BJ (cell line): ENCODE measurements around the gene FBXO28. TPM values are rescaled to one million over a fixed set of nuclear protein-coding genes. Genes with fewer than 3 reads are reported as not detected.

Source experiments
- CTCF ChIA-PET: fragments of 350-600 bp; formaldehyde crosslinking; extraction: SDS; loops from one replicate; lab custom pipeline; 2021; ENCODE audit warnings: antibody characterized with exemption, inconsistent platforms; lab: Yijun Ruan, JAX
- POLR2A ChIA-PET: fragments of 300-600 bp; sonication (Branson Sonifier 250); formaldehyde crosslinking; extraction: SDS; loops from one replicate; lab custom pipeline; 2021; ENCODE audit warnings: antibody characterized with exemption; lab: Charles Lee
- DNase-seq: peaks from one replicate; pipeline ENCODE4 v3.0.0-alpha.2; 2011; ENCODE audit warnings: low read depth
- H3K27me3 ChIP-seq: 2 replicates; pipeline ENCODE4 v1.6.0; 2011; ENCODE audit warnings: low read length; ENCODE audit not compliant: control insufficient read depth, insufficient read depth
- H3K36me3 ChIP-seq: 2 replicates; pipeline ENCODE4 v1.5.1; 2011; ENCODE audit warnings: low read length; ENCODE audit not compliant: control insufficient read depth, insufficient read depth
- H3K4me3 ChIP-seq: 2 replicates; pipeline ENCODE4 v1.5.1; 2011; ENCODE audit warnings: low read depth, mild to moderate bottlenecking, control low read depth, low read length
- polyA plus RNA-seq: library from polyadenylated mRNA; depleted of rRNA; stranded (reverse); fragments of >200 nt; gene quantifications from 2 replicates; pipeline ENCODE4 v1.2.3, GENCODE V29; 2011
- TF ChIP-seq, protein P1 (sequence below): IDR thresholded peaks from 2 replicates; pipeline ENCODE4 v1.5.1; 2011; ENCODE audit warnings: low read depth, mild to moderate bottlenecking, control low read depth, inconsistent platforms, low read length, moderate library complexity; ENCODE audit not compliant: insufficient read depth

Gene FBXO28
- polyA plus RNA-seq, 1 experiment, result 10.8 TPM

DNA sequence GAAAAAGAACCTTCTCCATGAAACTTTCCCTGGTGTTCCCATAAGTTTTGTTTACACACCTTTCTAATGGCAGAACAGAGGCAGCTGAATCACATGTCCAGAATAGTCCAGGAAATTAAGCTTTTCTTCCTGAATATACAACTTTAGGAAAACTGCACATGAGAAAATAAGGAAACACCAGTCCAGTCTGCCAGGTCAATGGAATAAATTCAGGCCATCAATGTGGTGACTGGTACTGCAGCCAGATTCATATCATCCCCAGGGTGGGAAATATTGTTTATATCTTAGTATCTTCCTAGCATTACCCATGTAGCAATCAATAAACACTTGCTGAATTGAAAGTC lies 6.7 kb upstream of the FBXO28 start:
- no peak for DNase-seq
- CTCF ChIA-PET, result interaction anchor here (1.6 to 1.9 kb wide), 2 partner anchors 56 to 198 kb away, joined by 5 read pairs; no protein-coding TSS in a partner anchor
- TF ChIP-seq, protein P1, sequence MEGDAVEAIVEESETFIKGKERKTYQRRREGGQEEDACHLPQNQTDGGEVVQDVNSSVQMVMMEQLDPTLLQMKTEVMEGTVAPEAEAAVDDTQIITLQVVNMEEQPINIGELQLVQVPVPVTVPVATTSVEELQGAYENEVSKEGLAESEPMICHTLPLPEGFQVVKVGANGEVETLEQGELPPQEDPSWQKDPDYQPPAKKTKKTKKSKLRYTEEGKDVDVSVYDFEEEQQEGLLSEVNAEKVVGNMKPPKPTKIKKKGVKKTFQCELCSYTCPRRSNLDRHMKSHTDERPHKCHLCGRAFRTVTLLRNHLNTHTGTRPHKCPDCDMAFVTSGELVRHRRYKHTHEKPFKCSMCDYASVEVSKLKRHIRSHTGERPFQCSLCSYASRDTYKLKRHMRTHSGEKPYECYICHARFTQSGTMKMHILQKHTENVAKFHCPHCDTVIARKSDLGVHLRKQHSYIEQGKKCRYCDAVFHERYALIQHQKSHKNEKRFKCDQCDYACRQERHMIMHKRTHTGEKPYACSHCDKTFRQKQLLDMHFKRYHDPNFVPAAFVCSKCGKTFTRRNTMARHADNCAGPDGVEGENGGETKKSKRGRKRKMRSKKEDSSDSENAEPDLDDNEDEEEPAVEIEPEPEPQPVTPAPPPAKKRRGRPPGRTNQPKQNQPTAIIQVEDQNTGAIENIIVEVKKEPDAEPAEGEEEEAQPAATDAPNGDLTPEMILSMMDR, result no peak
- no peak overlapping the region for H3K4me3 ChIP-seq
- peaks cover 2% of the 10 kb centered on the region; the same call in 1 of the 2 replicates for H3K27me3 ChIP-seq
- no peaks in the 10 kb centered on the region for H3K36me3 ChIP-seq
- POLR2A ChIA-PET, result no interaction called here

DNA sequence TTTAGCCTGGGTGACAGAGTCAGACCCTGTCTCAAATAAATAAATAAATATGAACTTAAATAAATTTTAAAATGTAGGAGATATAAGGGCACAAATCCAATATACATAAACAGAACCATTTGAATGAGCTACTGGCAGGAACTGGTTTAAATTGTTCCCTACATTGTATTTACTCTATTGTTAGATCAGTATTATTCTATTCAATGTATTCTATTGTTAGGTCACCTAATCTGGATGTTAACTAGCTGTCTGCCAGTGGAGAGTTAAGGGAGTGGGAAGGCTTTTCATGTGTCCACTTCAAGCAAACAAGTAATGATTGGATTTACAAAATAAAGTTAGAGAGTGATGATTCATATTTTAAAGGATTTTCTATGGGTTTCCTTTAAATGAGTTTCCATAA lies 4.9 kb upstream of the FBXO28 start:
- Histone ChIP-seq H3K4me3 (no peak overlapping the region), H3K36me3 (no peaks in the 10 kb centered on the region), H3K27me3 (peaks cover 2% of the 10 kb centered on the region; the same call in 1 of the 2 replicates)
- no peak for DNase-seq
- TF ChIP-seq, protein P1, result no peak
- CTCF ChIA-PET, result no interaction called here
- POLR2A ChIA-PET, result no interaction called here

DNA sequence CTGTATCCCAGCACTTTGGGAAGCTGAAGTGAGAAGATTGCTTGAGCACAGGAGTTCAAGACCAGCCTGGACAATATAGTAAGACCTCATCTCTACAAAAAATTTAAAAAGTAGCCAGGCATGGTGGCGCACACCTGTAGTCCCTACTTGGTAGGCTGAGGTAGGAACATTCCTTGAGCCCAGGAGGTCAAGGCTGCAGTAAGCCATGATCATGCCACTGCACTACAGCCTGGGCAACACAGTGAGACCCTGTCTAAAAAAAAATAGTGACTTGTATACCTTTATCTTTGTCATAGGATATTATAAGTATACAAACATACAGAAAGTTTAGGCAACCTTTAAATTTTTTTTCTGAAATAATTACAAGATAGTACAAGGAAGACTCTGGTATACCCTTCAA lies 3.9 kb upstream of the FBXO28 start:
- ChIA-PET CTCF (no interaction called here), POLR2A (no interaction called here)
- DNase-seq, result no peak
- TF ChIP-seq, protein P1, result no peak
- Histone ChIP-seq H3K4me3 (no peak overlapping the region), H3K36me3 (no peaks in the 10 kb centered on the region), H3K27me3 (peaks cover 2% of the 10 kb centered on the region; the same call in 1 of the 2 replicates)

DNA sequence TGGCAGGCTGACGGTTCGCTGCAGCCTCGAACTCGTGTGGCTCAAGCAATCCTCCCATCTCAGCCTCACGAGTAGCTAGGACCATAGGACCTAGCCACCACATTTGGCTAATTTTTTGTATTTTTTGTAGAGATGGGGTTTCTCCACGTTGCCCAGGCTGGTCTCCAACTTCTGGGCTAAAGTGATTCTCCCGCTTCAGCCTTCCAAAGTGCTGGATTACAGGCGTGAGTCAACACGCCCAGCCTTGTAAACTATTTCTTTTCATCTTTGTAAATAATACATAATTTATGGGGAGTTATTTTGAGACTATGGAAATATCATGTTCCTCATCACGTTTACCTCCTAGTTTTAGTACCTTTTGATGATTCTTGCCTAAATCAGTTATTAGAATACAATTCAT lies 906 bp upstream of the FBXO28 start:
- TF ChIP-seq, protein P1, result no peak
- ChIA-PET POLR2A (no interaction called here), CTCF (no interaction called here)
- DNase-seq, result no peak
- H3K36me3 ChIP-seq, result no peaks in the 10 kb centered on the region
- no peak overlapping the region for H3K4me3 ChIP-seq
- H3K27me3 ChIP-seq, result peaks cover 2% of the 10 kb centered on the region; the same call in 1 of the 2 replicates

DNA sequence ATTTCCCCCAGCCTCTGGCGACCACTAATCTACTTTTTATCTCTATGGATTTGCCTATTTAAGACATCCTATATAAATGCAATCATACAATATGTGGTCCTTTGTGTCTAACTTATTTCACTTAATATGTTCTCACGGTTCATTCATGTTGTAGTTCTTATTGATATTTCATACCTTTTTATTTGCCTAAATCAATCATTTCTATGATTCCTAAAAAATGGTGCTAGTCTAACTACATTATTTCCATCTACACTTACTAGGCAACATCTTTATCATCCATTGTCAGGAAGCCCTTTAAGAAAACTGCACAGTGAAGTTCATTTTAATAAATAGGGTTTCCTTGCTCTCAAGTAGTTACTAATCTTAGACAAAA lies 380 bp upstream of the FBXO28 start:
- TF ChIP-seq, protein P1, result no peak
- ChIA-PET POLR2A (no interaction called here), CTCF (interaction anchor here (0.6 to 1.2 kb wide), 2 partner anchors 112 to 220 kb away, joined by 4 to 6 read pairs; no protein-coding TSS in a partner anchor)
- H3K4me3 ChIP-seq, result peak overlapping the region; percentile 98
- H3K36me3 ChIP-seq, result no peaks in the 10 kb centered on the region
- no peak for DNase-seq
- peaks cover 2% of the 10 kb centered on the region; the same call in 1 of the 2 replicates for H3K27me3 ChIP-seq
